H9 (cell line): ENCODE measurements around the gene CD164L2. TPM values are rescaled to one million over a fixed set of nuclear protein-coding genes. Genes with fewer than 3 reads are reported as not detected.

Experiments
- DNase-seq: peaks from one replicate; pipeline ENCODE4 v3.0.0-alpha.2; 2017
- H2AFZ ChIP-seq: one replicate; pipeline ENCODE4 v1.6.1; 2013; ENCODE audit warnings: mild to moderate bottlenecking, low read length, control low read depth, moderate library complexity
- H2AK5ac ChIP-seq: 2 replicates; pipeline ENCODE4 v1.6.1; 2013; ENCODE audit warnings: low read length, control low read depth, mixed read lengths; ENCODE audit not compliant: insufficient read length
- H2BK120ac ChIP-seq: one replicate; pipeline ENCODE4 v1.6.1; 2013; ENCODE audit warnings: low read depth, mild to moderate bottlenecking, low read length, control low read depth, inconsistent platforms; ENCODE audit not compliant: poor library complexity, severe bottlenecking
- H2BK12ac ChIP-seq: 2 replicates; pipeline ENCODE4 v1.6.1; 2013; ENCODE audit warnings: low read length, control low read depth, mixed read lengths, low read depth; ENCODE audit not compliant: insufficient read length
- H2BK15ac ChIP-seq: 2 replicates; pipeline ENCODE4 v1.6.1; 2013; ENCODE audit warnings: low read depth, low read length, control low read depth
- H2BK20ac ChIP-seq: one replicate; pipeline ENCODE4 v1.6.1; 2013; ENCODE audit warnings: low read depth, mild to moderate bottlenecking, low read length, control low read depth, inconsistent platforms; ENCODE audit not compliant: poor library complexity, severe bottlenecking
- H2BK5ac ChIP-seq: 2 replicates; pipeline ENCODE4 v1.6.1; 2013; ENCODE audit warnings: low read length, control low read depth, mixed read lengths; ENCODE audit not compliant: insufficient read length
- H3K14ac ChIP-seq: 2 replicates; pipeline ENCODE4 v1.6.1; 2013; ENCODE audit warnings: low read length, control low read depth; ENCODE audit not compliant: insufficient read depth
- H3K18ac ChIP-seq: 2 replicates; pipeline ENCODE4 v1.6.1; 2013; ENCODE audit warnings: low read depth, mild to moderate bottlenecking, mixed read lengths, low read length, control low read depth; ENCODE audit not compliant: insufficient read length
- H3K23ac ChIP-seq: 2 replicates; pipeline ENCODE4 v1.6.1; 2013; ENCODE audit warnings: low read length, control low read depth, mixed read lengths, low read depth; ENCODE audit not compliant: insufficient read length
- H3K23me2 ChIP-seq: 2 replicates; pipeline ENCODE4 v1.6.1; 2013; ENCODE audit warnings: low read depth, mild to moderate bottlenecking, mixed read lengths, low read length, control low read depth; ENCODE audit not compliant: insufficient read length, poor library complexity, severe bottlenecking
- H3K27ac ChIP-seq: 2 replicates; pipeline ENCODE4 v1.5.1; 2013; ENCODE audit warnings: low read length, control low read depth, mixed read lengths, low read depth; ENCODE audit not compliant: insufficient read length
- H3K27me3 ChIP-seq: 2 replicates; pipeline ENCODE4 v1.6.1; 2013; ENCODE audit warnings: low read length, control low read depth, inconsistent platforms; ENCODE audit not compliant: insufficient read depth
- H3K4ac ChIP-seq: 2 replicates; pipeline ENCODE4 v1.6.1; 2013; ENCODE audit warnings: low read depth, mild to moderate bottlenecking, control low read depth, inconsistent platforms, low read length, moderate library complexity
- H3K4me1 ChIP-seq: 2 replicates; pipeline ENCODE4 v1.6.1; 2013; ENCODE audit warnings: low read length, control low read depth, inconsistent platforms; ENCODE audit not compliant: insufficient read depth
- H3K4me2 ChIP-seq: 2 replicates; pipeline ENCODE4 v1.6.1; 2013; ENCODE audit warnings: low read length, control low read depth, mixed read lengths; ENCODE audit not compliant: insufficient read length, insufficient read depth
- H3K56ac ChIP-seq: 2 replicates; pipeline ENCODE4 v1.6.1; 2013; ENCODE audit warnings: low read depth, mild to moderate bottlenecking, mixed read lengths, low read length, control low read depth; ENCODE audit not compliant: insufficient read length
- H3K79me1 ChIP-seq: 2 replicates; pipeline ENCODE4 v1.6.1; 2013; ENCODE audit warnings: low read depth, mild to moderate bottlenecking, moderate library complexity, low read length, control low read depth, inconsistent platforms; ENCODE audit not compliant: insufficient read depth, poor library complexity, severe bottlenecking
- H3K79me2 ChIP-seq: 2 replicates; pipeline ENCODE4 v1.6.1; 2013; ENCODE audit warnings: low read length, control low read depth, inconsistent platforms; ENCODE audit not compliant: insufficient read depth
- H3K9ac ChIP-seq: 2 replicates; pipeline ENCODE4 v1.6.1; 2013; ENCODE audit warnings: low read length, control low read depth, mixed read lengths; ENCODE audit not compliant: insufficient read length; ENCODE audit errors: extremely low read depth
- H3K9me3 ChIP-seq: one replicate; pipeline ENCODE4 v1.6.1; 2013; ENCODE audit warnings: low read depth, low read length, inconsistent platforms; ENCODE audit not compliant: control insufficient read depth
- H3T11ph ChIP-seq: one replicate; pipeline ENCODE4 v1.6.1; 2013; ENCODE audit warnings: mild to moderate bottlenecking, low read length, control low read depth, inconsistent platforms
- H4K20me1 ChIP-seq: one replicate; pipeline ENCODE4 v1.6.1; 2013; ENCODE audit not compliant: control insufficient read depth, insufficient read length, insufficient read depth
- H4K5ac ChIP-seq: 2 replicates; pipeline ENCODE4 v1.6.1; 2013; ENCODE audit warnings: low read depth, mild to moderate bottlenecking, mixed read lengths, low read length, control low read depth; ENCODE audit not compliant: insufficient read length
- H4K8ac ChIP-seq: replicated peaks from 2 replicates; pipeline ENCODE4 v1.6.1; 2013; ENCODE audit warnings: low read length, control low read depth, mixed read lengths, low read depth; ENCODE audit not compliant: insufficient read length
- H4K91ac ChIP-seq: 2 replicates; pipeline ENCODE4 v1.6.1; 2013; ENCODE audit warnings: low read depth, mild to moderate bottlenecking, moderate library complexity, mixed read lengths, low read length, control low read depth; ENCODE audit not compliant: insufficient read length
- H3K27ac Mint-ChIP-seq, 3 experiments: 2 replicates in 2 of 3; 3 replicates in 1 of 3; pipeline ENCODE4 v1.8.0; 2020 to 2021; ENCODE audit warnings: mixed read lengths in 3 of 3, mild to moderate bottlenecking in 1 of 3, moderate library complexity in 1 of 3
- H3K27me3 Mint-ChIP-seq: 2 replicates; pipeline ENCODE4 v1.8.0; 2021; ENCODE audit warnings: low read depth, mild to moderate bottlenecking, moderate library complexity, mixed read lengths
- H3K36me3 Mint-ChIP-seq, 3 experiments: 2 replicates in 2 of 3; 3 replicates in 1 of 3; pipeline ENCODE4 v1.8.0; 2020 to 2021; ENCODE audit warnings: low read depth in 3 of 3, mixed read lengths in 3 of 3; ENCODE audit not compliant: insufficient read depth in 1 of 3
- H3K4me1 Mint-ChIP-seq, 2 experiments: 2 replicates each; pipeline ENCODE4 v1.8.0; 2020; ENCODE audit warnings: mixed read lengths in 2 of 2
- H3K4me3 Mint-ChIP-seq, 2 experiments: 2 replicates in 1 of 2; 3 replicates in 1 of 2; pipeline ENCODE4 v1.8.0; 2020 to 2021; ENCODE audit warnings: mild to moderate bottlenecking in 2 of 2, mixed read lengths in 2 of 2, moderate library complexity in 1 of 2
- H3K9me3 Mint-ChIP-seq, 2 experiments: 2 replicates in 1 of 2; 3 replicates in 1 of 2; pipeline ENCODE4 v1.8.0; 2020; ENCODE audit warnings: mild to moderate bottlenecking in 2 of 2, mixed read lengths in 2 of 2, moderate library complexity in 1 of 2
- CTCF ChIP-seq: fragments of 200-600 bp; sonication (generic); conservative IDR thresholded peaks from 3 replicates; pipeline ENCODE4 v1.8.0; 2021; ENCODE audit warnings: antibody characterized with exemption, mild to moderate bottlenecking
- WGBS: extraction: QIAGEN DNeasy Blood & Tissue Kit; methylation state at CpG from one replicate; pipeline ENCODE4 v1.1.7; 2013; ENCODE audit warnings: missing lambda C conversion rate, low lambda C conversion rate, mixed read lengths; ENCODE audit not compliant: insufficient read length; ENCODE audit errors: extremely low coverage; 5-methylcytosine and 5-hydroxymethylcytosine counted together
- total RNA-seq: library from RNA; stranded (reverse); gene quantifications from 2 replicates; pipeline ENCODE4 v1.2.1, GENCODE V29; 2021

CD164L2 gene
- total RNA-seq, 1 experiment from 2014 or later: 1.2 TPM

GRCh38 chr1:27367160-27367650, 15.9 kb downstream of the CD164L2 start:
- no peak overlapping the region; the same call in 1 of the 2 replicates for H3K14ac ChIP-seq
- DNase-seq: no peak
- no peak overlapping the region for H3K56ac ChIP-seq
- H3K4me1 ChIP-seq: no peaks in the 10 kb centered on the region; the same call in 1 of the 2 replicates
- H4K5ac ChIP-seq: no peak overlapping the region
- no peaks in the 10 kb centered on the region for H3K9me3 ChIP-seq
- H3K27ac ChIP-seq: no peak overlapping the region
- H3T11ph ChIP-seq: no peak overlapping the region
- no peak overlapping the region for H3K4ac ChIP-seq
- peaks cover 2% of the 10 kb centered on the region for H4K20me1 ChIP-seq
- no CpG with 5 or more reads among the region's 8 CpGs for WGBS
- no peak overlapping the region for H2BK5ac ChIP-seq
- H3K4me1 Mint-ChIP-seq: peaks cover 16 to 28% of the 10 kb centered on the region in 2 experiments
- no peak overlapping the region for H3K18ac ChIP-seq
- H4K91ac ChIP-seq: no peak overlapping the region
- H2AFZ ChIP-seq: no peak overlapping the region
- H3K4me3 Mint-ChIP-seq: peak overlapping the region; percentile 66 to 86
- TF ChIP-seq CTCF: no peak
- peak overlapping the region; percentile 79 for H3K4me2 ChIP-seq
- H3K36me3 Mint-ChIP-seq: no peaks in the 10 kb centered on the region; a peak in 1 of 7 replicates
- H2BK15ac ChIP-seq: no peak overlapping the region
- H2AK5ac ChIP-seq: no peak overlapping the region
- H3K27me3 ChIP-seq: no peaks in the 10 kb centered on the region
- H3K27me3 Mint-ChIP-seq: peaks cover 22% of the 10 kb centered on the region
- H3K9me3 Mint-ChIP-seq: no peaks in the 10 kb centered on the region
- H3K27ac Mint-ChIP-seq: no peak overlapping the region; a peak in 1 of 7 replicates
- H2BK20ac ChIP-seq: no peak overlapping the region
- H4K8ac ChIP-seq: no peak overlapping the region
- no peaks in the 10 kb centered on the region for H3K79me1 ChIP-seq
- H2BK12ac ChIP-seq: no peak overlapping the region
- peak overlapping the region; percentile 63 for H3K9ac ChIP-seq
- no peak overlapping the region for H3K23ac ChIP-seq
- H3K79me2 ChIP-seq: no peaks in the 10 kb centered on the region
- peaks cover 9% of the 10 kb centered on the region for H3K23me2 ChIP-seq
- no peak overlapping the region for H2BK120ac ChIP-seq
